CD14-positive monocyte (primary cell): ENCODE measurements around the gene LDHB. TPM values are rescaled to one million over a fixed set of nuclear protein-coding genes. Genes with fewer than 3 reads are reported as not detected.
A peak's percentile ranks its signal among the peaks of the same experiment; 100 is the strongest.

Source experiments
- DNase-seq, 3 donors: peaks; one replicate each; pipeline ENCODE4 v3.0.0-alpha.2; 2011 to 2022
- H2AFZ ChIP-seq: 2 replicates; pipeline ENCODE4 v1.6.0; 2012; ENCODE audit warnings: mild to moderate bottlenecking, low read depth, low read length, inconsistent platforms; ENCODE audit not compliant: insufficient read depth, poor library complexity, severe bottlenecking
- H3K27ac ChIP-seq, 2 donors: 1 replicate in 1 of 2; 2 replicates in 1 of 2; pipeline ENCODE4 v1.5.1; 2012 to 2013; ENCODE audit warnings: low read length in 2 of 2, control low read depth in 1 of 2, inconsistent platforms in 1 of 2, low read depth in 1 of 2, mild to moderate bottlenecking in 1 of 2
- H3K27me3 ChIP-seq, 2 donors: one replicate each; pipeline versions ENCODE4 v1.6.0 to v1.6.1; 2011 to 2013; ENCODE audit warnings: low read length in 2 of 2; ENCODE audit not compliant: control insufficient read depth in 2 of 2, insufficient read depth in 2 of 2
- H3K36me3 ChIP-seq, 2 donors: replicated peaks in 1 of 2; 1 replicate in 1 of 2; 2 replicates in 1 of 2; pipeline versions ENCODE4 v1.5.1 to v1.6.1; 2012 to 2013; ENCODE audit warnings: low read length in 2 of 2, control low read depth in 1 of 2, inconsistent platforms in 1 of 2, mild to moderate bottlenecking in 1 of 2; ENCODE audit not compliant: insufficient read depth in 2 of 2, control insufficient read depth in 1 of 2
- H3K4me1 ChIP-seq, 2 donors: 1 replicate in 1 of 2; 2 replicates in 1 of 2; pipeline versions ENCODE4 v1.5.1 to v1.6.1; 2012 to 2013; ENCODE audit warnings: low read length in 2 of 2, control low read depth in 1 of 2, inconsistent platforms in 1 of 2, mild to moderate bottlenecking in 1 of 2, moderate library complexity in 1 of 2; ENCODE audit not compliant: insufficient read depth in 2 of 2, control insufficient read depth in 1 of 2
- H3K4me2 ChIP-seq: replicated peaks from 2 replicates; pipeline ENCODE3; 2012; ENCODE audit warnings: low read length, moderate library complexity, mild to moderate bottlenecking; ENCODE audit not compliant: poor library complexity, severe bottlenecking; ENCODE audit errors: extremely low read depth
- H3K4me3 ChIP-seq, 3 experiments: fragments of 200-600 bp in 1 of 3; sonication (generic) in 1 of 3; replicated peaks in 1 of 3; 1 replicate in 2 of 3; 2 replicates in 1 of 3; pipeline ENCODE4 v1.5.1; 2011 to 2013; ENCODE audit warnings: low read length in 3 of 3, mild to moderate bottlenecking in 3 of 3, control low read depth in 2 of 3, low read depth in 2 of 3, inconsistent platforms in 1 of 3, moderate library complexity in 1 of 3
- H3K79me2 ChIP-seq: 2 replicates; pipeline ENCODE4 v1.6.0; 2012; ENCODE audit warnings: mild to moderate bottlenecking, control low read depth, inconsistent platforms, low read length, moderate library complexity; ENCODE audit not compliant: insufficient read depth
- H3K9ac ChIP-seq: 2 replicates; pipeline ENCODE4 v1.6.0; 2017; ENCODE audit warnings: low read length, mild to moderate bottlenecking; ENCODE audit not compliant: insufficient read depth, poor library complexity, severe bottlenecking
- H3K9me3 ChIP-seq, 2 donors: replicated peaks in 1 of 2; 1 replicate in 1 of 2; 2 replicates in 1 of 2; pipeline versions ENCODE4 v1.5.1 to v1.6.1; 2012 to 2013; ENCODE audit warnings: low read length in 2 of 2, control low read depth in 1 of 2; ENCODE audit not compliant: control insufficient read depth in 1 of 2, insufficient read depth in 1 of 2
- H4K20me1 ChIP-seq: 2 replicates; pipeline ENCODE4 v1.6.0; 2012; ENCODE audit warnings: mild to moderate bottlenecking, low read length, control low read depth, moderate library complexity; ENCODE audit not compliant: insufficient read depth
- H3K27ac Mint-ChIP-seq, 7 donors: one replicate each; pipeline ENCODE4 v1.8.0; 2020; ENCODE audit warnings: mild to moderate bottlenecking in 7 of 7, mixed read lengths in 7 of 7, moderate library complexity in 6 of 7, inconsistent platforms in 2 of 7
- H3K27me3 Mint-ChIP-seq, 3 donors: one replicate each; pipeline ENCODE4 v1.8.0; 2021 to 2022; ENCODE audit warnings: low read depth in 3 of 3, mild to moderate bottlenecking in 3 of 3, mixed read lengths in 3 of 3, moderate library complexity in 3 of 3, inconsistent platforms in 1 of 3
- H3K36me3 Mint-ChIP-seq, 2 donors: one replicate each; pipeline ENCODE4 v1.8.0; 2020; ENCODE audit warnings: mixed read lengths in 2 of 2, inconsistent platforms in 1 of 2, mild to moderate bottlenecking in 1 of 2
- H3K4me1 Mint-ChIP-seq: one replicate; pipeline ENCODE4 v1.8.0; 2020; ENCODE audit warnings: mild to moderate bottlenecking, mixed read lengths
- H3K4me3 Mint-ChIP-seq, 2 donors: one replicate each; pipeline ENCODE4 v1.8.0; 2020; ENCODE audit warnings: mild to moderate bottlenecking in 2 of 2, mixed read lengths in 2 of 2, moderate library complexity in 1 of 2
- H3K9me3 Mint-ChIP-seq, 7 donors: one replicate each; pipeline ENCODE4 v1.8.0; 2020 to 2022; ENCODE audit warnings: mixed read lengths in 7 of 7, mild to moderate bottlenecking in 6 of 7, moderate library complexity in 6 of 7, inconsistent platforms in 2 of 7
- CTCF ChIP-seq: fragments of 200-600 bp; IDR thresholded peaks from one replicate; pipeline ENCODE4 v1.8.0; 2022; ENCODE audit warnings: antibody characterized with exemption, mild to moderate bottlenecking
- WGBS: methylation state at CpG from one replicate; pipeline ENCODE4 v1.1.5; 2013; ENCODE audit warnings: missing lambda C conversion rate; ENCODE audit not compliant: insufficient coverage; 5-methylcytosine and 5-hydroxymethylcytosine counted together
- intact Hi-C, 2 donors: fragments of 100-400 bp; cut with micrococcal nuclease; formaldehyde crosslinking; loops; one replicate each; pipeline versions ENCODE4 v1.15.0 to v1.15.1; 2023
- polyA plus RNA-seq, 3 donors: library from polyadenylated mRNA; depleted of rRNA in 1 of 3; unstranded in 2 of 3; stranded (reverse) in 1 of 3; fragments of 300-500 nt in 2 of 3; fragments of >200 nt in 1 of 3; fragmentation: Illumina TruSeq in 2 of 3; gene quantifications; 1 replicate in 2 of 3; 2 replicates in 1 of 3; pipeline ENCODE4 v1.2.3, GENCODE V29; 2012 to 2021

The LDHB gene
- polyA plus RNA-seq, 3 donors, result 49.6 to 148 (median 121) TPM

- WGBS, result no CpG with 5 or more reads among the region's 3 CpGs
- H3K27ac Mint-ChIP-seq, result no peak overlapping the region
- TF ChIP-seq CTCF, result no peak
- no peak overlapping the region for H3K4me3 ChIP-seq
- H3K27ac ChIP-seq, result no peak overlapping the region
- no peaks in the 10 kb centered on the region for H3K27me3 Mint-ChIP-seq
- peaks cover 5% of the 10 kb centered on the region in 2 donors for H3K9me3 ChIP-seq
- peaks cover 43 to 53% of the 10 kb centered on the region in 2 donors for H3K36me3 Mint-ChIP-seq
- H3K79me2 ChIP-seq, result no peaks in the 10 kb centered on the region
- no peaks in the 10 kb centered on the region for H4K20me1 ChIP-seq
- no peaks in the 10 kb centered on the region for H3K4me1 ChIP-seq
- intact Hi-C loops, result no loop called here
- H2AFZ ChIP-seq, result no peak overlapping the region
- peaks cover 3% of the 10 kb centered on the region for H3K4me1 Mint-ChIP-seq
- H3K36me3 ChIP-seq, result peaks cover 39 to 58% of the 10 kb centered on the region in 2 donors
- no peak overlapping the region for H3K4me3 Mint-ChIP-seq
- no peak overlapping the region for H3K4me2 ChIP-seq
- H3K9me3 Mint-ChIP-seq, result peaks cover 3 to 9% (median 4%) of the 10 kb centered on the region in 7 donors
- DNase-seq, result no peak
- H3K27me3 ChIP-seq, result no peaks in the 10 kb centered on the region
- H3K9ac ChIP-seq, result no peak overlapping the region
Observed at GRCh38 chr12:21634245-21634644, 23.4 kb downstream of the LDHB start.

GRCh38 chr12:21631367-21631766 is 26.3 kb downstream of the LDHB start:
- no peak for TF ChIP-seq CTCF
- Histone ChIP-seq H3K4me1 (no peaks in the 10 kb centered on the region), H3K9me3 (peaks cover 5% of the 10 kb centered on the region in 2 donors), H4K20me1 (no peaks in the 10 kb centered on the region), H3K4me3 (no peak overlapping the region), H3K36me3 (peaks cover 18 to 30% of the 10 kb centered on the region in 2 donors), H3K27me3 (no peaks in the 10 kb centered on the region), H3K79me2 (no peaks in the 10 kb centered on the region), H3K4me2 (no peak overlapping the region), H3K9ac (no peak overlapping the region), H3K27ac (no peak overlapping the region), H2AFZ (no peak overlapping the region)
- H3K4me1 Mint-ChIP-seq, result peaks cover 3% of the 10 kb centered on the region
- H3K27me3 Mint-ChIP-seq, result no peaks in the 10 kb centered on the region
- WGBS, result 0% methylated on average over 1 of the region's 2 CpGs
- intact Hi-C loops, result no loop called here
- H3K27ac Mint-ChIP-seq, result peak overlapping the region in 3 of 7 donors; percentile 42 to 63 (median 54)
- peaks cover 26 to 38% of the 10 kb centered on the region in 2 donors for H3K36me3 Mint-ChIP-seq
- no peak for DNase-seq
- H3K9me3 Mint-ChIP-seq, result peaks cover 5 to 13% (median 7%) of the 10 kb centered on the region in 7 donors
- no peak overlapping the region for H3K4me3 Mint-ChIP-seq
